ENCODE measurements around the gene CPNE9.

Gene CPNE9

DNA sequence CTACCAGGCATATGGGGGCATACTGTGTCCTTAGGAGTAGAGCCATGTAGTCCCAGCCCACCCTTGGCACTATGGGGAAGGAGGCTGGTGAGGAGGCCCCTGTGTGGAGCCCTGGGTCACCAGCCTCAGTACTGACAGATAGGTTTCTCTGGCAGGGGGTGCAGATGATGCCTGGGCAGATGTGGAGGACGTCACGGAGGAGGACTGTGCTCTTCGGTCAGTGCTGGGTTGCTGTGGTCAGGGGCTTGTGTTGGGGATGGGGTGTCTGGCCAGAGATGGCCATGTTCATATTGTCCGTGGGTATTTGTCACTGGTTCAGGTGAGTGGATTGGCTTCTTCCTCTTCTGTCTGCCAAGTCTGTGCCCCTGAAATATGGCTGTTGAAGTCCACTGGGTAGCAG is 34.4 kb upstream of the CPNE9 start:
- Mint-ChIP-seq H3K4me1 (no peaks in the 10 kb centered on the region), H3K27ac (no peak overlapping the region), H3K4me3 (no peak overlapping the region), H3K36me3 (ENCODE audit: low read depth) (peaks cover 58% of the 10 kb centered on the region), H3K27me3 (ENCODE audit: low read depth) (no peaks in the 10 kb centered on the region), H3K9me3 (no peaks in the 10 kb centered on the region)
- TF ChIP-seq, protein P1, sequence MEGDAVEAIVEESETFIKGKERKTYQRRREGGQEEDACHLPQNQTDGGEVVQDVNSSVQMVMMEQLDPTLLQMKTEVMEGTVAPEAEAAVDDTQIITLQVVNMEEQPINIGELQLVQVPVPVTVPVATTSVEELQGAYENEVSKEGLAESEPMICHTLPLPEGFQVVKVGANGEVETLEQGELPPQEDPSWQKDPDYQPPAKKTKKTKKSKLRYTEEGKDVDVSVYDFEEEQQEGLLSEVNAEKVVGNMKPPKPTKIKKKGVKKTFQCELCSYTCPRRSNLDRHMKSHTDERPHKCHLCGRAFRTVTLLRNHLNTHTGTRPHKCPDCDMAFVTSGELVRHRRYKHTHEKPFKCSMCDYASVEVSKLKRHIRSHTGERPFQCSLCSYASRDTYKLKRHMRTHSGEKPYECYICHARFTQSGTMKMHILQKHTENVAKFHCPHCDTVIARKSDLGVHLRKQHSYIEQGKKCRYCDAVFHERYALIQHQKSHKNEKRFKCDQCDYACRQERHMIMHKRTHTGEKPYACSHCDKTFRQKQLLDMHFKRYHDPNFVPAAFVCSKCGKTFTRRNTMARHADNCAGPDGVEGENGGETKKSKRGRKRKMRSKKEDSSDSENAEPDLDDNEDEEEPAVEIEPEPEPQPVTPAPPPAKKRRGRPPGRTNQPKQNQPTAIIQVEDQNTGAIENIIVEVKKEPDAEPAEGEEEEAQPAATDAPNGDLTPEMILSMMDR (IDR thresholded peaks at IDR 0.05; ENCODE audit: unreplicated experiment in 3 of 3), result no peak

DNA sequence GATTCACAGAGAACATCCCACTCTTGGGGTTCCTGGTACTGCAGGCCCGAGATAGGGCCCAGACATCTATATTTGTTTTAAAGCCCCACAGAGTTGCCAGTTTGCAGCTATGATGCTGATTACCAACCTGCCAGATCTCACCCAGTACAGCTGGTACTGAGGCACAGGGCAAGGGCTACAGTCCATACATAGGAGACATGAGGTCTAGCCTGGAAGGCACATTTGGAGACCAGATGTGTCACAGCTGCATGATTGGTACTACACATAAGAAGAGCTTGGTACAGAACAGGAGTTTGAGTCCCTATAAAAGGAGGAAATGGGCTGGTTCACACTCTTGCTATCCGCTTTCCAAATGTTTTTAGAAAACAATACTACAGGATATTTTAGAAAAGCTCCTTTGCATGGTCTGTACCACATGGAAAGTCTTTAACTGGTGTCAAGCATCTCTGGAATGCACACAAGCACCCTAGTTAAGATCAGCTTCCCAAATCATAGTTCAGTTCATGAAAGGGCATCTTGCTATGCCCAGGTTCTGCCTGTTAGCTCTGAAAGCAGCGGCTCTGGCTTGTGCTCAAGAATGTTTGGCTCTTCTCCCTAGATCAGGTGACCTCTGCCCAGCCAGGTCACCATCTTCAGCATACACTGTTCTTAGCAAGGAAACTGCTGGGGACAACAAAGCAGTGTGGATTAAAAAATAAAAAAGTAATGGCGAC is 33.8 kb upstream of the CPNE9 start:
- Mint-ChIP-seq H3K4me3 (no peak overlapping the region), H3K9me3 (no peaks in the 10 kb centered on the region), H3K4me1 (no peaks in the 10 kb centered on the region), H3K27ac (no peak overlapping the region), H3K36me3 (ENCODE audit: low read depth) (peaks cover 53% of the 10 kb centered on the region), H3K27me3 (ENCODE audit: low read depth) (no peaks in the 10 kb centered on the region)
- TF ChIP-seq, protein P1 (IDR thresholded peaks at IDR 0.05; ENCODE audit: unreplicated experiment in 3 of 3), result no peak

DNA sequence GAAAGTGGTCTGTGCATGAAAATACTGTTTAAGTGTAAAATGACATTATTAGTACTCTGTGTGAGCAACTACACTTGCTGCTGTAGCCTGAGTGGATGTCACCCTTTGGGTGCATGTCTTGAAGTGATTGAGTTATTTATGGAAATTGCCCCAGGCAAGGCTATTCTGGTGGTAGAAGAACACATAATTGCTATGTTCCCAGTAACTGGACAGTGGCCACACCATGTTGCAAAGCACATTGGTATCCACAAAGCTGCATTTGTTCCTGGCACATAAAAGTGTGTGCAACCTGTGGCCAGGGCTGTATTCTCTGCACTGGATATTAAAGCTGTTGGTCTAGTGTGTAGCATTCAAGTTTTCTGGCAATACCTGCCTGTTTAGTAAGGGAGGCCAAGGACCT is 30.6 kb upstream of the CPNE9 start:
- no peaks in the 10 kb centered on the region for H3K9me3 Mint-ChIP-seq
- H3K4me3 Mint-ChIP-seq, result no peak overlapping the region
- TF ChIP-seq, protein P1 (IDR thresholded peaks at IDR 0.05; ENCODE audit: unreplicated experiment in 3 of 3), result no peak
- H3K36me3 Mint-ChIP-seq (ENCODE audit: low read depth), result peaks cover 48% of the 10 kb centered on the region
- H3K4me1 Mint-ChIP-seq, result no peaks in the 10 kb centered on the region
- no peak overlapping the region for H3K27ac Mint-ChIP-seq
- no peaks in the 10 kb centered on the region for H3K27me3 Mint-ChIP-seq (ENCODE audit: low read depth)

DNA sequence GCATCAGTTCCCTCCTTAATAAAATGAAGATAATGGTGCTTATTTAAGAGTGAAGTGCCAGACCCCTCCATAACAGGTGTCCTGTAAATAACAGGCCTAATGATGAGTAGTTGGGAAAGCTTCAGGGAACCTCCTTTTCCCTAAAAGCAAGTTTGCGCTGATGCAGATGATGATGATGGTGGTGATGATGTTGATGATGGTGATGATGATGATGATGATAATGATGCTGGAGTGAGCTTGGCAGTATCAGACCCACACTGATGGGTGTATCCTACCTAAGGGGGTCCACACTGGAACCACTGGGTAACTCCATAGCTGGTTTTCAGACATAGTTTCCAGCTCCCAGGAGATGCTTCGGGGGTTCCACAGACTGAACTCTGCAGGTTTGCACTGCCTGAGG is 29.9 kb upstream of the CPNE9 start:
- Mint-ChIP-seq H3K27me3 (ENCODE audit: low read depth) (no peaks in the 10 kb centered on the region), H3K4me1 (no peaks in the 10 kb centered on the region), H3K36me3 (ENCODE audit: low read depth) (peaks cover 49% of the 10 kb centered on the region), H3K9me3 (no peaks in the 10 kb centered on the region), H3K27ac (no peak overlapping the region), H3K4me3 (no peak overlapping the region)
- TF ChIP-seq, protein P1 (IDR thresholded peaks at IDR 0.05; ENCODE audit: unreplicated experiment in 3 of 3), result no peak

DNA sequence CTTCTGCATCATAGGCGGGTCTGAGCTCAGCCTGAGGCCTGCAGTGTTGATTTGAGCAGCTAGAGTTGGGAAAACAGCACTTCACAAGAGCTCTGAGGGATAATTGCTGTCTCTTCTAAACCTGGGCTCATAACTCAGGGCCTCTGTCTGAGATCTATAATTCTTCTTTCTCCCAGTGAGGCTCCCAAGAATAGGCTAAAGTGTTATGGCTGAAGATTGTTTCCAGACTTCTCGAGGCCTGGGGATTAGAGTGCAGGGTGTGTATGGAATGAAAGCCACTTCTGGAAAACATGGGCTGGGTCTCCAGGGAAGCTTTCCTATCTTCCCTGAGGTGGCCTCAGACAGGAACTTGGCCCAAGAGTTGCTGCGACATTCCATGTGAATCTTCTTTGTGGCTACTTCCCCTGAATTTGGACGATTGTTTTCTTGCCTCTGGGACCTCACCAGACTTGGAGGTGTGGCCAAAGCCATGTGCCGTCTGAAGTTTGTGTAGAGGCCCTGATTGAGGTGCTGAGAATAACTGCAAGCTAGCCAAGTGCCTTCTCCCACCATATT is 27.8 kb upstream of the CPNE9 start:
- peaks cover 50% of the 10 kb centered on the region for H3K36me3 Mint-ChIP-seq (ENCODE audit: low read depth)

More for the DNA sequence above, 27.8 kb upstream of the CPNE9 start:
- Mint-ChIP-seq H3K27ac (peak overlapping the region; percentile 16 to 73 (median 55)), H3K4me1 (no peaks in the 10 kb centered on the region), H3K4me3 (no peak overlapping the region), H3K9me3 (no peaks in the 10 kb centered on the region), H3K27me3 (ENCODE audit: low read depth) (no peaks in the 10 kb centered on the region)
- TF ChIP-seq, protein P1 (IDR thresholded peaks at IDR 0.05; ENCODE audit: unreplicated experiment in 3 of 3), result no peak
